Stimulated activated CD8-positive, alpha-beta memory T cell treated with anti-CD3 and anti-CD28 coated beads, Interleukin-12 subunit alpha, Interleukin-12 subunit beta, amount 100 ng/mL, for 1 hour (primary cell): ENCODE results near the gene OSR1.
A peak's percentile ranks its signal among the peaks of the same experiment; 100 is the strongest.

Experiments used
- DNase-seq: peaks from one replicate; pipeline ENCODE4 v3.0.0-alpha.2; 2020; ENCODE audit warnings: low read depth

OSR1 gene

GRCh38 chr2:19359021-19359357 is 566 bp upstream of the OSR1 start:
- DNase-seq: no peak

- DNase-seq: no peak
Observed at GRCh38 chr2:19357402-19358241, 801 bp downstream of the OSR1 start.

- DNase-seq: no peak
Observed at GRCh38 chr2:19356545-19357401, 1.6 kb downstream of the OSR1 start.

GRCh38 chr2:19355931-19356544 is 2.4 kb downstream of the OSR1 start:
- DNase-seq: no peak

GRCh38 chr2:19355416-19355821 is 3.0 kb downstream of the OSR1 start:
- DNase-seq: no peak

GRCh38 chr2:19355014-19355405 is 3.4 kb downstream of the OSR1 start:
- DNase-seq: no peak

- no peak for DNase-seq
Observed at GRCh38 chr2:19353721-19354050, 4.7 kb downstream of the OSR1 start.

GRCh38 chr2:19352946-19353720 is 5.3 kb downstream of the OSR1 start:
- DNase-seq: no peak

GRCh38 chr2:19351899-19352697 is 6.3 kb downstream of the OSR1 start:
- DNase-seq: no peak

GRCh38 chr2:19351499-19351898 is 6.9 kb downstream of the OSR1 start:
- DNase-seq: no peak

- DNase-seq: no peak
Observed at GRCh38 chr2:19350678-19351401, 7.6 kb downstream of the OSR1 start.

- peak; percentile 33 for DNase-seq
Observed at GRCh38 chr2:19349911-19350677, 8.3 kb downstream of the OSR1 start.

GRCh38 chr2:19348692-19349091 is 9.7 kb downstream of the OSR1 start:
- DNase-seq: no peak

- peak; percentile 90 for DNase-seq
Observed at GRCh38 chr2:19347619-19348562, 10.5 kb downstream of the OSR1 start.

GRCh38 chr2:19346983-19347618 is 11.3 kb downstream of the OSR1 start:
- no peak for DNase-seq

GRCh38 chr2:19337742-19338141 is 20.7 kb downstream of the OSR1 start:
- DNase-seq: no peak

- DNase-seq: no peak
Observed at GRCh38 chr2:19337202-19337601, 21.2 kb downstream of the OSR1 start.

GRCh38 chr2:19336781-19337180 is 21.6 kb downstream of the OSR1 start:
- no peak for DNase-seq
